DND-41 (cell line): ENCODE results near the gene ERC1.

Source experiments
- EZH2 ChIP-seq: IDR thresholded peaks from 3 replicates; pipeline ENCODE4 v1.6.1; 2012; ENCODE audit warnings: borderline replicate concordance, low read depth, mild to moderate bottlenecking, moderate library complexity, low read length, inconsistent platforms; ENCODE audit not compliant: severe bottlenecking
- TF ChIP-seq, protein P1 (sequence below): IDR thresholded peaks from 2 replicates; pipeline ENCODE4 v1.5.1; 2012; ENCODE audit warnings: borderline replicate concordance, low read length, moderate library complexity, mild to moderate bottlenecking; ENCODE audit not compliant: poor library complexity, severe bottlenecking; ENCODE audit errors: extremely low read depth

DNA sequence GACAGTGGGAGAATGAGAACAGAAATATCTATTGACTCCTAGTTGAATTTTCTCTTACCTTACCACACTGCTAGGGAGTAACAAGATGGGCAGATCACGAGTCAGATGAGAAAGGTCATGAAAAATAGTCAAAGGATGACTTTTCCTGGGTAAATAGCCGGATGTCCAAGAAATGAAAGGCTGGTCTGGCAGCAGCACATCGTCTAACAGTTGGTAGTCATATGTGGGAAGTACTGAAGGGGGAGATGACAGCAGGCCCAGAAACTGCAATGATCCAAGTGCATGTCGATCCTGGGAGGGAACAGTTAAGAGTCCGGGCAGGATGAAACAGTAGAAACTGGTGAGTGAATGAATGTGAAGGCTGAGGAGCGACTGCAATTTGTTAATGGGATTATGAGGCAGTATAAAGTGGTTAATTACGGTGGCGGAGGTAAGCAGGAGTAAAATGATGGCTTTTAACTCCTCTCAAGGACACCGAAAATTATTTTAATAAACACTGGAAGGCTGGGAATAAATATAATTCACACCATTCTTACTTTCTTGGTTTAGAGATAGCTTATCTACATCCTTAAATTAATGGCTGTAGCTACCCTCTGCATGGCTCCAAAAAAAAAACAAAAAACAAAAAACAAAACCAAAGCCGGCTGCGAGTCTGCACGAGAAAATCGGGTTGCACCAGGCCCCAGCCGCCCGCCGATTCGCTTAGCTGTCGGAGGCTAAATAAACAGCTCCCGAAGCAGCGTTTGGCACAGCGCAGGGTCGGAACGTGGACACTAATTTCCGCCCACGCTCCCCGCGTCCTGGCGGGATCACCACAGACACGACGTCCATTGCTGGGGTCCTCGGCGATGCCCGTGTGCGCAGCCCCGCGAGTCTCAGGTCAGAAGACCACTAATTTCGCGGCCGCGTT is 1.0 kb upstream of the ERC1 start:
- TF ChIP-seq, protein P1, sequence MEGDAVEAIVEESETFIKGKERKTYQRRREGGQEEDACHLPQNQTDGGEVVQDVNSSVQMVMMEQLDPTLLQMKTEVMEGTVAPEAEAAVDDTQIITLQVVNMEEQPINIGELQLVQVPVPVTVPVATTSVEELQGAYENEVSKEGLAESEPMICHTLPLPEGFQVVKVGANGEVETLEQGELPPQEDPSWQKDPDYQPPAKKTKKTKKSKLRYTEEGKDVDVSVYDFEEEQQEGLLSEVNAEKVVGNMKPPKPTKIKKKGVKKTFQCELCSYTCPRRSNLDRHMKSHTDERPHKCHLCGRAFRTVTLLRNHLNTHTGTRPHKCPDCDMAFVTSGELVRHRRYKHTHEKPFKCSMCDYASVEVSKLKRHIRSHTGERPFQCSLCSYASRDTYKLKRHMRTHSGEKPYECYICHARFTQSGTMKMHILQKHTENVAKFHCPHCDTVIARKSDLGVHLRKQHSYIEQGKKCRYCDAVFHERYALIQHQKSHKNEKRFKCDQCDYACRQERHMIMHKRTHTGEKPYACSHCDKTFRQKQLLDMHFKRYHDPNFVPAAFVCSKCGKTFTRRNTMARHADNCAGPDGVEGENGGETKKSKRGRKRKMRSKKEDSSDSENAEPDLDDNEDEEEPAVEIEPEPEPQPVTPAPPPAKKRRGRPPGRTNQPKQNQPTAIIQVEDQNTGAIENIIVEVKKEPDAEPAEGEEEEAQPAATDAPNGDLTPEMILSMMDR = no peak
- no peak for TF ChIP-seq EZH2
